B cell (primary cell): ENCODE measurements around the gene AQR.

ENCODE experiments used
- CTCF ChIP-seq: fragments of 200-600 bp; IDR thresholded peaks from one replicate; pipeline ENCODE4 v1.8.0; 2022; ENCODE audit warnings: antibody characterized with exemption, mild to moderate bottlenecking
- EZH2 ChIP-seq: IDR thresholded peaks from 2 replicates; pipeline ENCODE4 v1.6.1; 2012; ENCODE audit warnings: borderline replicate concordance, low read depth, mild to moderate bottlenecking, moderate library complexity, low read length; ENCODE audit not compliant: insufficient read depth, poor library complexity, severe bottlenecking

DNA sequence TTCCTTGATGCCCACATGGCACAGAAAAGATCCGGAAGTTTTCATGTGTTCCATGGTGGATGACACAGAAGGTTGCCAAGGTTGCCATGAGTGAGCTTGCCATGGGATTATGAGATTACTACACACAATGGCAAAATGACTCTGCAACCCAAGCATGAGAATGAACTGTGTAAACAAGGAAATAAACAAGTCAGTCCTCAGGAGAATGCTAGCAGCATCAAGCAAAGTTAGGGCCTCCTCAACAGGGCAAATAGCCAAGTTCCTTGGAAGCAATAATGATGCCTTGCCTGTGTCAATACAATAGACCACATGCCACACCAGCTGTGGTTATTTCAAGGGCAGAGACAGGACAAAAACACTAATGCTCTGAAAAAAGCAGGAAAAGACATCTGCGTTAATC, 41.8 kb downstream of the AQR start:
- TF ChIP-seq CTCF, result no peak
- no peak for TF ChIP-seq EZH2
